ENCODE measurements around the gene CCDC149. TPM values are rescaled to one million over a fixed set of nuclear protein-coding genes. Genes with fewer than 3 reads are reported as not detected.
A peak's percentile ranks its signal among the peaks of the same experiment; 100 is the strongest.

CCDC149 gene
- 10 to 100 TPM; 16.9 to 21.9 (median 18.1) TPM for polyA plus RNA-seq (ENCODE audit: insufficient read length in 3 of 3)
- long read RNA-seq, donor 1 = 0 reads
- long read RNA-seq, donor 2 = 0 reads
- long read RNA-seq, donor 3, partial matches to known transcripts = 0 of 2 reads
- long read RNA-seq, donor 3, other reads (novel, unspliced or antisense) = 0 of 2 reads
- long read RNA-seq, donor 4, partial matches to known transcripts = 0 of 2 reads
- long read RNA-seq, donor 4, other reads (novel, unspliced or antisense) = 0 of 2 reads
- long read RNA-seq, donor 5 = 0 reads
- long read RNA-seq, donor 6 = 0 reads
- long read RNA-seq, donor 7, partial matches to known transcripts = 0 of 3 reads
- long read RNA-seq, donor 7, other reads (novel, unspliced or antisense) = 0 of 3 reads
- long read RNA-seq, donor 8 = 0 reads
- long read RNA-seq, donor 9, partial matches to known transcripts = 0 of 2 reads
- long read RNA-seq, donor 9, other reads (novel, unspliced or antisense) = 0 of 2 reads
- long read RNA-seq, donor 10, partial matches to known transcripts = 0 of 1 reads
- long read RNA-seq, donor 10, other reads (novel, unspliced or antisense) = 0 of 1 reads
- long read RNA-seq, donor 11 = 0 reads
- long read RNA-seq, donor 12 = 0 reads
- long read RNA-seq, donor 13 = 0 reads
- long read RNA-seq, donor 14, partial matches to known transcripts = 0 of 1 reads
- long read RNA-seq, donor 14, other reads (novel, unspliced or antisense) = 0 of 1 reads
- long read RNA-seq, donor 15, partial matches to known transcripts = 0 of 3 reads
- long read RNA-seq, donor 15, other reads (novel, unspliced or antisense) = 0 of 3 reads
- long read RNA-seq, donor 16, transcript CCDC149-204 (12 exons, 3,869 nt) = major isoform, 11 of 16 reads
- long read RNA-seq, donor 16, partial matches to known transcripts = 5 of 16 reads
- long read RNA-seq, donor 16, other reads (novel, unspliced or antisense) = 0 of 16 reads

GRCh38 chr4:24912252-24913118 is at the start of gene CCDC149:
TSS of gene CCDC149 (minus strand) at chr4:24913042. CDS start at chr4:24912864, 178 bp downstream.
- peak; percentile 36 to 63 (median 46) for DNase-seq (ENCODE audit: extremely low read depth in 1 of 11, low read depth in 9 of 11, low spot score in 4 of 11)

- no peak for DNase-seq (ENCODE audit: extremely low read depth in 1 of 11, low read depth in 9 of 11, low spot score in 4 of 11)
Observed at GRCh38 chr4:24957886-24958285, 45.0 kb upstream of the CCDC149 start.

- DNase-seq (ENCODE audit: extremely low read depth in 1 of 11, low read depth in 9 of 11, low spot score in 4 of 11) = no peak
Observed at GRCh38 chr4:24956763-24957162, 43.9 kb upstream of the CCDC149 start.

GRCh38 chr4:24956091-24956490 is 43.2 kb upstream of the CCDC149 start:
- no peak for DNase-seq (ENCODE audit: extremely low read depth in 1 of 11, low read depth in 9 of 11, low spot score in 4 of 11)

- DNase-seq (ENCODE audit: extremely low read depth in 1 of 11, low read depth in 9 of 11, low spot score in 4 of 11) = no peak
Observed at GRCh38 chr4:24952667-24953066, 39.8 kb upstream of the CCDC149 start.

GRCh38 chr4:24949970-24950369 is 37.1 kb upstream of the CCDC149 start:
- DNase-seq (ENCODE audit: extremely low read depth in 1 of 11, low read depth in 9 of 11, low spot score in 4 of 11) = no peak

- DNase-seq (ENCODE audit: extremely low read depth in 1 of 11, low read depth in 9 of 11, low spot score in 4 of 11) = no peak
Observed at GRCh38 chr4:24937917-24938281, 25.1 kb upstream of the CCDC149 start.

GRCh38 chr4:24937176-24937916 is 24.5 kb upstream of the CCDC149 start:
- DNase-seq (ENCODE audit: extremely low read depth in 1 of 11, low read depth in 9 of 11, low spot score in 4 of 11) = no peak

GRCh38 chr4:24935856-24936255 is 23.0 kb upstream of the CCDC149 start:
- no peak for DNase-seq (ENCODE audit: extremely low read depth in 1 of 11, low read depth in 9 of 11, low spot score in 4 of 11)

GRCh38 chr4:24934311-24934710 is 21.5 kb upstream of the CCDC149 start:
- no peak for DNase-seq (ENCODE audit: extremely low read depth in 1 of 11, low read depth in 9 of 11, low spot score in 4 of 11)

- no peak for DNase-seq (ENCODE audit: extremely low read depth in 1 of 11, low read depth in 9 of 11, low spot score in 4 of 11)
Observed at GRCh38 chr4:24933684-24934275, 20.9 kb upstream of the CCDC149 start.

- no peak for DNase-seq (ENCODE audit: extremely low read depth in 1 of 11, low read depth in 9 of 11, low spot score in 4 of 11)
Observed at GRCh38 chr4:24932515-24933225, 19.8 kb upstream of the CCDC149 start.

GRCh38 chr4:24930151-24930550 is 17.3 kb upstream of the CCDC149 start:
- no peak for DNase-seq (ENCODE audit: extremely low read depth in 1 of 11, low read depth in 9 of 11, low spot score in 4 of 11)

GRCh38 chr4:24928708-24929107 is 15.9 kb upstream of the CCDC149 start:
- no peak for DNase-seq (ENCODE audit: extremely low read depth in 1 of 11, low read depth in 9 of 11, low spot score in 4 of 11)

- no peak for DNase-seq (ENCODE audit: extremely low read depth in 1 of 11, low read depth in 9 of 11, low spot score in 4 of 11)
Observed at GRCh38 chr4:24927049-24927448, 14.2 kb upstream of the CCDC149 start.

GRCh38 chr4:24924309-24924781 is 11.5 kb upstream of the CCDC149 start:
- DNase-seq (ENCODE audit: extremely low read depth in 1 of 11, low read depth in 9 of 11, low spot score in 4 of 11) = peak in 3 of 11 donors; percentile 21 to 48 (median 33)

GRCh38 chr4:24923550-24923949 is 10.7 kb upstream of the CCDC149 start:
- no peak for DNase-seq (ENCODE audit: extremely low read depth in 1 of 11, low read depth in 9 of 11, low spot score in 4 of 11)
